KG1 (cell line): ENCODE data around the gene SCN8A.

ENCODE experiments used
- DNase-seq: peaks from one replicate; lab custom pipeline; 2025; lab: John Stamatoyannopoulos, UW

Gene SCN8A

DNA sequence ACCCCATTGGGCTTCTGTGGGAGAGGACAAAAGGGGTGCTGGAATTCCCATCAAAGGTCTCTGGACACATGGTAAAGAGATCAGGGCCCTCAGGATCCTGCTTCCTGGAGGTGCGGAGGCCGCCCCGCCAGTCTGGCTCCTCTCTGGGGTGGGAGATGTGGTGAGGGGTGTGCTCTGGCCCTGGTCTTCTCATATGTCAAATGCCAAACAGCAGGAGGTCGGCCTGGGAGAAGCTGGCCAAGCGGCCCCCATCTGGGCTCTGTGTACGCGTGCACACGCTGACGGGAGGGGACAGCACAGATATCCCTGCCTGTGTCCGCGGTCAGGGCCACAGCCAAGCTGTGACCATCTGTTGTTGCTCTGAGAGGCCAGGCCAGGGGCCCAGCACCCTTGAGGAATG lies 243.4 kb downstream of the SCN8A start:
- no peak for DNase-seq

DNA sequence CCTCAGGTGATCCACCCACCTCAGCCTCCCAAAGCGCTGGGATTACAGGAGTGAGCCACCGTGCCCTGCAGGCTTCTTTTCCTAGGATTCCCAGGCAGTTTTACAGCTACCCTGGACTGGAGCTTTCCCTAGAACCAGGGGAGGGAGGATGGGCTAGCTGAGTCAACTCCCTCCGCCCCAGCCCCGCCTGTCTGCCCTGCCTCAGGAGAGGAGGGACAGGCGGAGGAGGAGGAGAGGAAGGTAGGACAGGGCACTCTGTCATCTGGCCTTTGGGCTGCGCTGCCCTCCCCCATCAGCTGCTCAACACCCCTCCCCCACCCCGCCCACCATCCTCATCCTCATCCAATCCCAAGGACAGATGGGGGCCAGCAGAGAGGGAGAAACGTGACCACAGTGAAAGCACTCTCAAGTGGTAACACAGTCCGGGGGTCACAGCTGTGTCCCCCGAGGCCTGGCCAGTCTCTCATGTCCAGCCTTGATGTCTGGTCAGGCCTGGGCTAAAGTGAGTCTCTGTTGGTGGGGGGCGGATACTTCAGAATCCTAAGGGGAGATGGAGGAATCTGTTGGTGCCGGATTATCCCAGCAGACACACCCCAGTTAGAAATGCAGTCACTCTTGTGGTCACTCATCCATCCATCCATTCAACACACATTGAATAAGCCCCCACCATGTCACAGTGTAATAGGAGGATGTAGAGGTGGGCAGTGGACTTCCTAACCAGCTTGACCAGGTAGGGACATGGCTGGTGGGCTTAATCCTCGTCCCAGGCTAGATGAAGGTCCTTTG lies 245.2 kb downstream of the SCN8A start:
- no peak for DNase-seq

DNA sequence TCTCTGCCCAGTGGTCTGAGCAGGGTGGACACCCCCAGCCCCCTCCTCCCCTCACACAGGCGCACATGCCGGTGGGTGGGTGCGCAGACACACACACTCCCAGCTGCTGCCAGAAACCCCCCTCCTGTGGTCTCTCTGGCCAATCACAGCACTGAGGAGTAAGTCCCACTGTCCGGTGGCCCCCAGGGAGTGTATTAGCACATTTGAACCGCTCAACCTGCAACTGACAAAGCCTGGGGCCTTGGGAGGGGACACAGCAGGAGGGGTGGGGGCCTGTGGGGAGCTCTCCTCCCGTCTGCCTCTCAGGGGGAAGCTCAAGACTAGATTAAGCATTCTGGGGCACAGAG lies 245.8 kb downstream of the SCN8A start:
- no peak for DNase-seq

GRCh38 chr12:51837286-51837685 lies 246.3 kb downstream of the SCN8A start:
- no peak for DNase-seq

DNA sequence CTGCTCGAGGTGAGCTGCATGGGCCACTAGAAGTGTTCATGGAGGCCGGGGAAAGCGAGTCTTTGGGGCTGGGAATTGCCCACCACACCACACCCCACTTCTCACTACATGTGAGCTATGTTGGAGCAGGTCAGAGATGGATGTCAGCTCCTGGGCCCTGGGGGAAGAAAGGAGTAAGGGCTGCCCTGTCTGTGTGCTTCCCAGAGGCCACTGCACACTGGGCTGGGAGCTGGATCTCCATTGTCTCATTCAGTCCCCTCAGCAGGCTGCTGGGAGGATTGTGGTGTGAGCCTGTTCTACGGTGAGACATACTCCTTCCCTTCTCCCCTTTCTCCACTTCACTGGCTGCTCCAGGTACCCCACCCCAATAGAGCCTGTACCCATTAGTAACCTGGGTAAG lies 247.0 kb downstream of the SCN8A start:
- DNase-seq, result no peak

DNA sequence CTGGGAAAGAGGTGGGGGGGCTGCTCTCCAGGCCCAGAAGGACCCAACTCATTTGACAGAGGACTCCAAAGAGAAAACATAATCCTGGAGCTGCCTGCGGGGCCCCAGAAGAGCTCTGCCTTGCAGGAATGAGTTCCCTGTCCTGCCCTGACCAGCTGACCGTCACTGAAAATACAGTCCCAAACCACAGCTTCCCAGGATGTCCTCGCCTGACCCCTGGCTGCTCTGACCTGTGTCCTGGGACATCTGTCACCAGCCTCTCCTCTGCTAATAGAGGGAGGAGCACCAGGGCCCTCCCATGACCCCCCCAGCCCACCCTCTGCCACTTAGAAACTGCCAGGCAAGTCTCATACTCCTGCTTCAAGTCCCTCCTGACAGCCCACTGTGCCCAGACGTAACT lies 247.7 kb downstream of the SCN8A start:
- DNase-seq, result no peak

DNA sequence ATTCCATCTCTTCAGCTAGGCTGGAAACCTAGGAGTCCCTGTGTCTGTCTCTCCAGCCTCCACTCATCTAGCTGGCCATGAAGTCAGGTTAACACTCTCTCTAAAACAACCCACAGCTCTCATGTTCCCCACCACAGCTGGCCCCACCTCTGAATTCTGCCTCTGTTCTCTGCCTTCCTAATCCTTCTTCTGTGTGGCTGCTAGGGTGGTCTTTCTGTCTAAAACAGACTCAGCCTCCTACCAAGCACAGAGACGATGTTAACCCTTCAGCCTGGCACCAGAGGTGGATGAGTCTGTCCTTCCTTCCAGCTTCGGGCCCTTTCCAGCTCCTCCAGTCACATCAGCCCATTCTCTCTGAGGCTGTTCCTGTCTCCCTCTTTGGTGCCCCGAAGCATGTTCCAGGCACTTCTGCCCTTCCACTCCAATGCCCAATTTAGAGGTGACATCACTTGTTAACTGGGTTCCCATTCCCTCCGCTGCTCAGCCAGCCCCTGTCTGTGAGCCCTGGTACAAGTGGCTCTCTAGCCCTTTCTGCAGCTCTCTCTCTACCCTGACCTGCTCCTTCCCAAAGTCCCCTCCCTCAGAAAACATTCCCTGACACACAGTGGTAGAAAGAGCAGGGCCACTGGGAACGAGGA lies 248.4 kb downstream of the SCN8A start:
- DNase-seq, result no peak

DNA sequence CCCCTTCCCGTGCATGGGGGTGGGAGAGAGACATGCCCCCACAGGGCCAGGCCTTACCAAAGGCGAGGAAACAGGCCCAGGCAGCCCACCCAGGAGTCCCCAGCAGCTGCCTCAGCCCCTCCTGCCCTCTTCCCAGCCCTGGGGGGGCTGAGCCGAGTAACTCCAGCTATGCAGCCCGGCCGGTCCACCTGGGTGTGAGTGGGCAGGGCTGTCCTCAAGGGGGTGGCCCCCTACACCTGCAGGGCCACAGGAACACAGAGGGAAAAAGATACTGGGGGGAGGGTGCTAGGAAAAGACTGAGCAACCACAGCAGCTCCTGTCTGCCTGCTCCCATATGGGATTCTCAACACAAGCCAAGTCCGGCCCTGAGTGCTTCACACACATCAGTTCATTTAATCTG lies 249.9 kb downstream of the SCN8A start:
- DNase-seq, result no peak

DNA sequence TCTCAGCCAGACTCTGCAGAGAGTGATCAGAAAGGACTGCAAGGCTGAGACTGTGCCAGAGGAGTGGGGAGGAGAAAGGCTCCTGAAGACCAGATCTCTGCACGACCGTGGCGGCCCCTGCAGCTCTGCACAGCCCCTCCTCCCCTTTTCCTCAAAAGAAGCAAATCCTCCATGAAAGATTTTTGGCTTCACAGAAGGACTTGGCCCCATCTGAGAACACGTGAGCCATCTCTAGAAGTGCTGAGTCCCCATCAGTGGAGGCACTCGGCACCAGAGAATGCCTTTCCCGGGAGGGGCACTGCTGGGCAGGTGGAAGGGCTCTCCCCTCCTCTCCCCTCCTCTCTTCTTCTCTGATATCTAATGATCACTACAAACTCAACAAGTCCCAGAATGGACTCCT lies 250.7 kb downstream of the SCN8A start:
- DNase-seq, result no peak

DNA sequence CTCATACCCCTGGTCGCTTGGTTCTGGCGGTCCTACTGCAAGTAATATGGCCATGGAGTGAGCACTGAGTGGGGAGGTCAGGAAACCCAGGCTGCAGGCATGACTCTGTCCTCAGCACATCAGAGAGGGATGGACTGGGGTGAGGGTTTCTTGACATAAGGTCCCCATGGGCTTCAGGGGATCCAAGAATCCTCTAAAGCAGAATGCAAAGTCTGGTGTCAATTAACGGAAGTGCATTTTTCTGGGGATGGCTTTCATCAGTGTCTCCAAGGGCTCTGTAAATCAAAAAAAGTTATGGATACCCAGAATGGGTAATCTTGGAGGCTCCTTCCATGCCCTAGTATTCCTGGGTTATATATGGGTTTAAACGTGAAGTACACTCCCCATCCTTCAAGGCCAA lies 253.8 kb downstream of the SCN8A start:
- DNase-seq, result no peak

- DNase-seq, result no peak
Measured at GRCh38 chr12:51845482-51845881, 254.4 kb downstream of the SCN8A start.

GRCh38 chr12:51846271-51846691 lies 255.2 kb downstream of the SCN8A start:
- DNase-seq, result no peak

GRCh38 chr12:51846911-51847642 lies 256.0 kb downstream of the SCN8A start:
- DNase-seq, result no peak

- DNase-seq, result no peak
Measured at GRCh38 chr12:51847643-51848325, 256.8 kb downstream of the SCN8A start.

- DNase-seq, result no peak
Measured at GRCh38 chr12:51848326-51848727, 257.3 kb downstream of the SCN8A start, which contains the start of gene FIGNL2. Gene FIGNL2, minus strand, starts transcription at chr12:51848718. Its CDS starts 26,305 bp downstream, at chr12:51822413.

DNA sequence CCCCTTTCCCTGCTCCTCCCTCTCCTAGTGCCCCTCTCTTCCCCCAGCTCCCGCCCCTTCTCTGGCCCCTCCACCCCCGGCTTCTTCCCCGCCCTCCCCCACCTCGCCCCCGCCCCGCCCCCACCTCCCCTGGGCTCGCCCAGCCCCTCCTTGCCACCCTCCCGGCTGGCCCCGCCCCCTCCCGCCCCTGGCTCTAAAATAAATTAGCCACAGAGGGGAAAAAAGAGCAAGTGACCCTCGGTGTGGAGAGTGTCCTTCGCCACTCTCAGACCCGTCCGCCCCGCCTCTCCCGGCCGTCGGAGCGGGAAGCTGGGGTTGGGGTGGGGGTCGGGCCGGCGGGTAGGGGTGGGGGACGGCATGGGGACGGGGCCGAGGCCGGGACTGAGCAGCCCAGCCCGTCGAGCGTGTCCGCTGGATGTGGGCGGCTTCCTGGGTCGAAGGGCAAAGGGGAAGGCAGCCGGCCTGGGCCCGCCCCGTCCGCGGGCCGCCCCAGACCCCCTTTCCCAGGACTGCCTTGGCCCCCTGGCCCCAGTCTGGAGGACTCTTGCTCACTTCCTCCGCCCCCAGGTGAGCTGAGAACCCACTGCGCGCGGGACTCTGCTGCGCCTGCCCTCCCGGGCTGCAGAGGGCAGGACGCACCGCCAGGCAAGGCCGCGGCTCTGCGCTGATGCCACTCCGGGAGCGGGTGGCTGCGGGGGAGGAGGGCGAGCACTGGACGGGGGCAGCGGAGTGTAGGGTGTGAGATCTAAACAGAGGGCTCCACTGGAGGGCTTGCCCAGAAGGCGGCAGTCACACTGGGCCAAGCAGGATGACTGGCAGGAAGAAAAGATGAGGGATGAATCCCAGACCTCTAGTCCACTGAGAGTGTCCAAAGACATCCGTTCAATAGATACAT lies 258.1 kb downstream of the SCN8A start:
- no peak for DNase-seq

GRCh38 chr12:51850081-51850964 lies 259.3 kb downstream of the SCN8A start:
- DNase-seq, result no peak

DNA sequence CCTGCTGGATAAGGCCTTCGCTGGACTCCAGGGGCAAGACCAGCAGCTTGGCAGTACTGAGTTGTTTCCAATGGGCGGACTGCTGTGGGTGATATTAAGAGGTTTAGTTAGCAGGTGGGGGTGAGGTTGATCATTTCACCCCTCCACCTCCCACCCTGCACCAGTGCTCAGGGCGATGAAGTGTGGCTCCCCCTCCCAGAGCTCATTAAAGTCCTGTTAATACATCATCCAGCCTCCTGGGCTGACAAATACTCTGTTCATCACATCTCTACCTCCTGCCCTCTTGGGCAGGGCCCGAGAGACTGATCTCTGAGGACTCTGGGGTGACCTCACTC lies 259.9 kb downstream of the SCN8A start:
- DNase-seq, result no peak

GRCh38 chr12:51851413-51852124 lies 260.5 kb downstream of the SCN8A start:
- DNase-seq, result no peak
